GM19351 (cell line): ENCODE data around the gene KRT16.
"Not testable (repeated sequence)": the region's sequence is repeated elsewhere in the genome, so short reads cannot be mapped to it uniquely, and the experiment has no call there.

ENCODE experiments used
- ATAC-seq: cut with Tn5 transposase; IDR thresholded peaks from one replicate; pipeline ENCODE4 v1.9.1; 2021; ENCODE audit warnings: mild to moderate bottlenecking, moderate library complexity; ENCODE audit not compliant: unreplicated experiment

Gene KRT16

GRCh38 chr17:41647940-41648410 is 35.4 kb upstream of the KRT16 start:
- no peak for ATAC-seq

GRCh38 chr17:41647038-41647813 is 34.7 kb upstream of the KRT16 start:
- no peak for ATAC-seq

- no peak for ATAC-seq
Measured at GRCh38 chr17:41642252-41643156, 29.9 kb upstream of the KRT16 start.

DNA sequence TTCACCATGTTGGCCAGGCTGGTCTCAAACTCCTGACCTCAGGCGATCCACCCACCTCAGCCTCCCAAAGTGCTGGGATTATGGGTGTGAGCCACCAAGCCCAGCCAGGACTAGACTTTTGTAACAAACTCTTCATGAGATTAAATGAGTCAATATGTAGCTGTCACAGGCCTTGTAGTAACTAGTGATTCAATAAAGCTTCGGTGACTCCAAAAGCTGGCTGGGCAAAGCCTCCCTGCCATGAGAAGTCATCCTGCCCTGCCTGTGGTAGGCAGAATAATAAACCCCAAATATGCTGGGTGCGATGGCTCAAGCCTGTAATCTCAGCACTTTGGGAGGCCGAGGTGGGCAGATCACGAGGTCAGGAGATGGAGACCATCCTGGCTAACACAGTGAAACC is 28.0 kb upstream of the KRT16 start:
- not testable (repeated sequence) for ATAC-seq

DNA sequence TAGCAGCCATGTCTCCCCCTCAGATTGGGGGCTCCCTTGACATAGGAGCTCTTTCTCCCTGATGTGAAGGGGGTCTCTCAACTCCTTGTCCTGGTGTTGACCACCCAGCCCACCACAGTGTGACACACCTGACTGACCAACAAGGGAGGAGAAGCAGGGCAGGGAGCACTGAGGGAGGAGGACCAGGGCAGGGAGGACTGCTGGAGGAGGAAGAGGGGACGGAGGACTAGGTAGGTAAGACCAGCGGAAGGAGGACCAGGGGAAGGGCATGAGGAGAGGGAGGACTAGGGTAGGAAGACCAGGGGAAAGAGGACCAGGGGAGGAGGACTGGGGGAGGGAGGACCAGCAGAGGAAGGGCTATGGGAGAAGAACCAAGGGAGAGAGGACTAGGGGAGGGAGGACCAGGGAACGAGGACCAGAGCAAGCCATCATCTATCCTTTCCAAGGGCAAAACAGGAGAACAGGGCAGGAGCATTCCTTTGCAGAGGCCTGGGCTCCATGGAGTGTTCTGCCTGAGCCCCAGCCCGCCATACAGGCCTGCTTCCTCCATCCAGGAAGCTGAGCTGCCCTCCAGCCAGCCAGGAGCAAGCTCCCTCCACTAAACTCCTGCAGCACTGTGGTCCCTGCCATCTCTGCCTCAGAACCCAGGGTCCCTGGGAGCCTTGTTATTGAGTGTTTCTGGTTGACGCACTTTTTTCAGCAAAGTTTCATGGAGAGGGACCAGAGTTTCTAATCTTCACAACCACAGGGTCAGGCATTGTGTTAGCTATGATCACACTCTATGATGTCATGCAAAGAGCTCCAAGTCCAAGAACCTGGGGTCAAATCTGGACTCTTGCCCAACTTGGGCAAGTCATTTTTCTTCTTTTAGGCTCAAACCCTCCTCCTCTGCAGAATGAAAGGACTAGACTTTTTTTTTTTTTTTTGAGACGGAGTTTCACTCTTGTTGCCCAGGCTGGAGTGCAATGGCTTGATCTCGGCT is 27.2 kb upstream of the KRT16 start:
- ATAC-seq, result no peak

DNA sequence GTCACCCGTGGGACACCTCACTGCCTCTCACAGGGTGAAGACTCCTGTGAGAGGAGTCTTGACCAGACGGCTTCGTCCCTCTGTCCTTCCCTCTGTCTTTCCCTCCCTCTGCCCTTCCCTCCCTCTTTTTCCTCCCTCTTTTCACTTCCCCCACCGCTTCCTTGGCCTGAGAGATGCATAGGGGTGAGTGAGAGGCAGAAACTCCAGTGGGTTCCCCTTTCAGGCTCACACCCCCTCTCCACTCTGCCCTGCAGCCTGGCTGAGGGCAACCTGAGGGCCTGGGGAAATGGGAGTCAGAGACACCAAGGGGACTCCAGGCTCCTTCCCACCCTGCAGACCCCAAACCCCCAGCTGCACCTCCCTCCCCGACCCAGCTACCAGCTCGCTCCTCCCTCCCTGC is 26.4 kb upstream of the KRT16 start:
- no peak for ATAC-seq

DNA sequence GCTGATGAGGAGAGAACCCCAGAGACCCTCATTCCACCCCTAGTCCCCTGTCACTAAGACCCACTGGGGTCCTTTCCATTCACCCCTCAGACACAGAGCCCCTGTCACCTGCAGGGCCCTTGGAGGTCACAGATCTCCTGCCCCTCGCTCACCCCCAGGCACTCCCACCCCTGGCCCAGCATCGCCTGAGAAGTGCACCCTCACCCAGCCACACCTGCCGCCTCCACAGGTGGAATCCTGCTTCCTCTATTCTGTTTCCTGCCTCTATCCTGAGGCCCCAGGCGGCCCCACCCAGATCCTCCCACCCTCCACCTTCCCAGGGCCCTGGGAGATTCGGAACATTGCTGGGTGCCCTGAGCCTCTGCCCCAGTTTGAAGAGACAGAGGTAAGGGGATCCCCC is 25.6 kb upstream of the KRT16 start:
- ATAC-seq, result no peak

GRCh38 chr17:41636652-41637051 is 24.1 kb upstream of the KRT16 start:
- no peak for ATAC-seq

- ATAC-seq, result no peak
Measured at GRCh38 chr17:41635121-41636097, 22.8 kb upstream of the KRT16 start.

- no peak for ATAC-seq
Measured at GRCh38 chr17:41634639-41635038, 22.1 kb upstream of the KRT16 start.

- no peak for ATAC-seq
Measured at GRCh38 chr17:41633556-41634199, 21.1 kb upstream of the KRT16 start.

- no peak for ATAC-seq
Measured at GRCh38 chr17:41632482-41633105, 20.0 kb upstream of the KRT16 start.

DNA sequence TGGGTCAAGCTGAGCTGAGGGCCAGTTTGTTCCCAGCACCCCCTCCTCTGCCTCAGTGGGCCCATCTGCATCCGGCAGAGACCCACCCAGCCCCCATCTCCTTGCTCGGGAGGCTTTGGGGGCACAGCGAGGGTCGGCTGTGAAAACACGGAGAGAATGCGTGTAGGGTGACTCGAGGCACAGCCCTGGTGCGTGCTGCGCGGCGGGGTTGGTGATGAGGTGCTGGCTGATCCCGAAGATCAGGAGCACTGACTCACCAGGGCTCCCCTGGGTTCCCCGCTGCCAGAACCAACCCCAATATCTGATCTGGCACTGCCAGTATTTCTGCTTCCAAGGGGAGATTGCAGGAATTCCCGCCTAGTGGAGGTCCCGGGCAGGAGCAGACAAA is 19.3 kb upstream of the KRT16 start:
- no peak for ATAC-seq

- no peak for ATAC-seq
Measured at GRCh38 chr17:41631025-41631897, 18.7 kb upstream of the KRT16 start.

- no peak for ATAC-seq
Measured at GRCh38 chr17:41629826-41630670, 17.5 kb upstream of the KRT16 start.

DNA sequence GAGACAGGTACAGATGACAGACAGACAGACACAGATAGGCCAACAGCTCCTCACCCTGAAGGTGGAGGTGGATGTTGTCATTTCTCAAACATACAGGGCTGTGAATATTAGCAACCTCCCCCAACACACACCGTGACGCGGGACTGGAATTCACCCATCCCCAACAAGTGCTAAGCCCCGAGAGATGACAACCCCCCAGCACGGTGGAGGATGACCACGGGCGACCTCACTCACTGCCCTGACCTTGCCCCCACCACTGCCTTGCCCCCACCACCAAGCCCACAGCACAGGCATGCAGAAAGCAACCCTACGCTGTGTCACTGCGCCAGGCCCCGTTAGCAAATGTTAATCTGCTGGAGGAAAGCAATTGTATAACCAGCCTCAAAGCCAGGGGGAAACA is 16.7 kb upstream of the KRT16 start:
- no peak for ATAC-seq
